GM23338 (cell line): Measurements from ENCODE around the gene DLST.

Experiments
- EZH2 ChIP-seq: fragments of 200-600 bp; sonication (generic); IDR thresholded peaks from one replicate; pipeline ENCODE4 v1.8.0; 2017; ENCODE audit warnings: antibody characterized with exemption, mild to moderate bottlenecking, low read depth; ENCODE audit not compliant: unreplicated experiment
- POLR2AphosphoS5 ChIP-seq: IDR thresholded peaks from 2 replicates; pipeline ENCODE4 v1.6.1; 2016; ENCODE audit warnings: antibody characterized with exemption, low read depth
- TF ChIP-seq, protein P1 (sequence below), 2 experiments: fragments of 200-600 bp in 1 of 2; sonication (generic) in 1 of 2; conservative IDR thresholded peaks; 2 replicates each; pipeline versions ENCODE4 v1.5.1 to v1.6.1; 2016 to 2017; ENCODE audit warnings: antibody characterized with exemption in 2 of 2, low read depth in 2 of 2, mild to moderate bottlenecking in 2 of 2, moderate library complexity in 1 of 2

DNA sequence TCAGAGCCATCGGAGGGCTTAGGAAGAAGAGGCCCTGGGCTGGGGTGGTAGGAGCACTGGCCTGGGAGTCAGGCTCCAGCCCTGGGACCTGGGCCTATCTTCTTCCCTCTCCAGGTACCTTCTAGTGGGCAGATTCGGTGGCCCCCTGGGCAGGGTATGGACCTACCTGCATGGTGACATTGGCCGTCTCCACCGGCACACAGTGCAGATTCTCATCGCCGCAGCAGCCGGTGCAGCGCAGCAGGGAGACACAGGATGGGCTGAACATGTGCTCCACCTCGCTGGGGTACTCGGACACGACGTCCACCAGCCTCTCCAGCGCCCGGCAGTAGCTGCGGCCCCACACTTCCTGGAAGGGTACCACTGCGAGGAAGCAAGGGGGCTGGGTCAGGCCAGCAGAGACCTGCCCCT, 67.5 kb downstream of the DLST start:
- TF ChIP-seq, protein P1, sequence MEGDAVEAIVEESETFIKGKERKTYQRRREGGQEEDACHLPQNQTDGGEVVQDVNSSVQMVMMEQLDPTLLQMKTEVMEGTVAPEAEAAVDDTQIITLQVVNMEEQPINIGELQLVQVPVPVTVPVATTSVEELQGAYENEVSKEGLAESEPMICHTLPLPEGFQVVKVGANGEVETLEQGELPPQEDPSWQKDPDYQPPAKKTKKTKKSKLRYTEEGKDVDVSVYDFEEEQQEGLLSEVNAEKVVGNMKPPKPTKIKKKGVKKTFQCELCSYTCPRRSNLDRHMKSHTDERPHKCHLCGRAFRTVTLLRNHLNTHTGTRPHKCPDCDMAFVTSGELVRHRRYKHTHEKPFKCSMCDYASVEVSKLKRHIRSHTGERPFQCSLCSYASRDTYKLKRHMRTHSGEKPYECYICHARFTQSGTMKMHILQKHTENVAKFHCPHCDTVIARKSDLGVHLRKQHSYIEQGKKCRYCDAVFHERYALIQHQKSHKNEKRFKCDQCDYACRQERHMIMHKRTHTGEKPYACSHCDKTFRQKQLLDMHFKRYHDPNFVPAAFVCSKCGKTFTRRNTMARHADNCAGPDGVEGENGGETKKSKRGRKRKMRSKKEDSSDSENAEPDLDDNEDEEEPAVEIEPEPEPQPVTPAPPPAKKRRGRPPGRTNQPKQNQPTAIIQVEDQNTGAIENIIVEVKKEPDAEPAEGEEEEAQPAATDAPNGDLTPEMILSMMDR (conservative IDR thresholded peaks at IDR 0.05; ENCODE audit: low read depth in 2 of 2): no peak
- TF ChIP-seq EZH2 (no peak), POLR2AphosphoS5 (no peak)
